Natural killer cell (primary cell): ENCODE results near the gene RNU7-1. TPM values are rescaled to one million over a fixed set of nuclear protein-coding genes. Genes with fewer than 3 reads are reported as not detected.

Experiments used
- ATAC-seq, 3 donors: fragments of 150-1000 bp in 2 of 3; fragments of 200-7000 bp in 1 of 3; cut with Tn5 transposase; 1 replicate in 1 of 3; 2 replicates in 2 of 3; pipeline ENCODE4 v1.10.0; 2021; ENCODE audit warnings: mild to moderate bottlenecking in 2 of 3, moderate library complexity in 2 of 3
- DNase-seq, 2 donors: peaks; one replicate each; pipeline versions ENCODE4 v3.0.0 to v3.0.0-alpha.2; 2013 to 2021; ENCODE audit warnings: mixed read lengths in 1 of 2
- H3K27ac ChIP-seq: one replicate; pipeline ENCODE4 v1.5.1; 2013; ENCODE audit warnings: mild to moderate bottlenecking, low read length
- H3K27me3 ChIP-seq: one replicate; pipeline ENCODE4 v1.6.1; 2013; ENCODE audit warnings: low read length; ENCODE audit not compliant: control insufficient read depth, insufficient read depth
- H3K36me3 ChIP-seq: one replicate; pipeline ENCODE4 v1.6.1; 2013; ENCODE audit warnings: low read length; ENCODE audit not compliant: control insufficient read depth, insufficient read depth
- H3K4me1 ChIP-seq: one replicate; pipeline ENCODE4 v1.6.1; 2013; ENCODE audit warnings: low read length; ENCODE audit not compliant: control insufficient read depth, insufficient read depth
- H3K4me3 ChIP-seq: one replicate; pipeline ENCODE4 v1.5.1; 2013; ENCODE audit warnings: low read length
- H3K9me3 ChIP-seq: one replicate; pipeline ENCODE4 v1.6.1; 2013; ENCODE audit warnings: low read length; ENCODE audit not compliant: control insufficient read depth, insufficient read depth
- H3K27ac Mint-ChIP-seq, 2 donors: one replicate each; pipeline ENCODE4 v1.8.0; 2022; ENCODE audit warnings: mild to moderate bottlenecking in 2 of 2, mixed read lengths in 2 of 2, moderate library complexity in 1 of 2
- H3K27me3 Mint-ChIP-seq, 2 donors: one replicate each; pipeline ENCODE4 v1.8.0; 2022; ENCODE audit warnings: low read depth in 2 of 2, mixed read lengths in 2 of 2
- H3K36me3 Mint-ChIP-seq: one replicate; pipeline ENCODE4 v1.8.0; 2022; ENCODE audit warnings: mixed read lengths
- H3K4me1 Mint-ChIP-seq, 2 donors: one replicate each; pipeline ENCODE4 v1.8.0; 2022; ENCODE audit warnings: mixed read lengths in 2 of 2
- H3K4me3 Mint-ChIP-seq: one replicate; pipeline ENCODE4 v1.8.0; 2022; ENCODE audit warnings: mild to moderate bottlenecking, moderate library complexity, mixed read lengths
- H3K9me3 Mint-ChIP-seq, 2 donors: one replicate each; pipeline ENCODE4 v1.8.0; 2022; ENCODE audit warnings: mixed read lengths in 2 of 2
- WGBS: methylation state at CpG from one replicate; pipeline ENCODE4 v1.1.7; 2013; ENCODE audit warnings: missing lambda C conversion rate; ENCODE audit not compliant: insufficient coverage; 5-methylcytosine and 5-hydroxymethylcytosine counted together
- intact Hi-C: fragments of 100-400 bp; cut with micrococcal nuclease; formaldehyde crosslinking; loops from one replicate; pipeline ENCODE4 v1.14.2; 2022
- total RNA-seq, 4 donors: library from RNA; stranded (reverse); fragments of 120-200 nt in 1 of 4; gene quantifications; one replicate each; pipeline versions ENCODE4 v1.2.3 to v1.2.4, GENCODE V29; 2013 to 2022
- TF ChIP-seq, protein P1 (sequence below): fragments of 200-600 bp; IDR thresholded peaks from one replicate; pipeline ENCODE4 v1.8.0; 2022; ENCODE audit warnings: antibody characterized with exemption

RNU7-1 gene
- total RNA-seq, 3 donors from 2014 or later (not counting 1 experiment from before 2014, with no cell fraction given): not detected

DNA sequence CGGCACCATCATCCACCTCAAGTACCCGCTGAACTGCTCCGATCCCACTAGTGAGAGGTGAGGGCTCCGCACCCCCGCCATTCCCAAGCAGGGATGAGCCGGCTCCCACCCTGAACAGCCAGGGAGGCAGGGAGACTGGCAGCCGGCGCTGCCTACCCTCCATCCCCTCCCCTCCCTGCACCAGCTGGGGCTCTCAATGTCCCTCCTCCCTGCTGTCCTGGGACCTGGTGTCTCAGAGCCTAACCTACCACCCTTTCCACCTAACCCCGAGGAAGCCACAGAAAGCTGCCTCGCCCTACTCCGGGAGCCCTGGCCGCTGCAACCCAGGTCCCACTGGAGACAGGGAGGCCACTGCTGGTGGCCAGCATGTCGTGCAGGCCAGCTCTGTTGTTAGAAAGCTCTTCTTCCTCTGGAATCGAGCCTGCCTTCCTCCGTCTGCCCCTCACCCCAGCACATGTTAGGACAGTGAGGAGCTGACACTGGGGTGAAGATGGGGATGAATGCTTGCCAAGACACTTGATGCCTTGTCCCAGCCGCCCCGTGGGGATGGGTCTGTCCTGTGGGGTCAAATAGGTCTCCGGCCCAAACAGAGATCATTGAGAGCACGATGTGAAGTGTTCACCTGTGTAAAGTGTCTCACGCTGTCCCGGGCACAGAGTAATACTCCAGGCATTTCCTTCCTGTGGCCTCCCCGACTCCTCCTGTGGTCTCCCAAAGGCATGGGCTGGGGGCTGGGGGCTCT, 8.7 kb downstream of the RNU7-1 start:
- peaks cover 89% of the 10 kb centered on the region for H3K4me1 ChIP-seq
- peak overlapping the region; percentile 96 for H3K27ac ChIP-seq
- ATAC-seq (no peak), DNase-seq (peak in 1 of 2 donors; percentile 49)
- no peaks in the 10 kb centered on the region for H3K27me3 ChIP-seq
- intact Hi-C loops: loop anchor here (1.0 to 5.0 kb wide), 2 partner anchors 9 to 65 kb away; partner anchors contain the start of gene LPCAT3
- H3K4me3 Mint-ChIP-seq: peak overlapping the region; percentile 91
- 2% methylated on average over 22 of the region's 22 CpGs for WGBS
- TF ChIP-seq, protein P1, sequence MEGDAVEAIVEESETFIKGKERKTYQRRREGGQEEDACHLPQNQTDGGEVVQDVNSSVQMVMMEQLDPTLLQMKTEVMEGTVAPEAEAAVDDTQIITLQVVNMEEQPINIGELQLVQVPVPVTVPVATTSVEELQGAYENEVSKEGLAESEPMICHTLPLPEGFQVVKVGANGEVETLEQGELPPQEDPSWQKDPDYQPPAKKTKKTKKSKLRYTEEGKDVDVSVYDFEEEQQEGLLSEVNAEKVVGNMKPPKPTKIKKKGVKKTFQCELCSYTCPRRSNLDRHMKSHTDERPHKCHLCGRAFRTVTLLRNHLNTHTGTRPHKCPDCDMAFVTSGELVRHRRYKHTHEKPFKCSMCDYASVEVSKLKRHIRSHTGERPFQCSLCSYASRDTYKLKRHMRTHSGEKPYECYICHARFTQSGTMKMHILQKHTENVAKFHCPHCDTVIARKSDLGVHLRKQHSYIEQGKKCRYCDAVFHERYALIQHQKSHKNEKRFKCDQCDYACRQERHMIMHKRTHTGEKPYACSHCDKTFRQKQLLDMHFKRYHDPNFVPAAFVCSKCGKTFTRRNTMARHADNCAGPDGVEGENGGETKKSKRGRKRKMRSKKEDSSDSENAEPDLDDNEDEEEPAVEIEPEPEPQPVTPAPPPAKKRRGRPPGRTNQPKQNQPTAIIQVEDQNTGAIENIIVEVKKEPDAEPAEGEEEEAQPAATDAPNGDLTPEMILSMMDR: no peak
- no peaks in the 10 kb centered on the region for H3K9me3 ChIP-seq
- peak overlapping the region; percentile 93 for H3K4me3 ChIP-seq
- H3K27me3 Mint-ChIP-seq: no peaks in the 10 kb centered on the region
- H3K27ac Mint-ChIP-seq: peak overlapping the region; percentile 98 to 99
- no peaks in the 10 kb centered on the region for H3K9me3 Mint-ChIP-seq
- H3K36me3 Mint-ChIP-seq: no peaks in the 10 kb centered on the region
- H3K36me3 ChIP-seq: peaks cover 40% of the 10 kb centered on the region
- peaks cover 86 to 99% of the 10 kb centered on the region in 2 donors for H3K4me1 Mint-ChIP-seq

DNA sequence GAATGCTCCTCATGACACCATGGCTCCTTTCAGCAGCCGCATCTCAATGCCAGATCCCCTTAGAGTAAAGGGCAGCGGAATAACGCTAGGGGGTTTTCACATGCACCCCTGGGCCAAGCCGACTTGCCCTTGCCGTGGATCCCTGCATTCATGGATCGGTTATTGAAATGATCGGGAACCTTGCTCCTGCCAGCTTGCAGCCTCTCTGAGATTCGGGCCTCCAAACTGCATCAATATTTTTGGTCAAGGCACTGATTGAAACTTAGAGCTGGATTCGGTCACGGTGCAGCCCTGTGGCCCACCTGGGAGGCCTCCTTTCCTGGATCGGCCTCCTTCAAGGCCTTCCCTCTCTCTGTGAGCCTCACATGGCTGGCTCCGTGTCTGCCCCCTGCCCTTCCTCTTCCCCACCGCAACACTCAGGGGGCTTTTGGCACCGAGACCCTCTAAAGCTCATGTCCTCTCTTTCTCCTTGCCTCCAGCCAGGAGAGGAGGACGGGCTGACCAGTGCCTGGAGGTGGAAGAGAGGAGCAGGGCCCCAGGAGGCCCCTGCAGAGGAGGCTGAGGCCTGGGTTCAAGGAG, 9.3 kb downstream of the RNU7-1 start:
- Mint-ChIP-seq H3K4me3 (peak overlapping the region; percentile 91), H3K27me3 (no peaks in the 10 kb centered on the region), H3K36me3 (no peaks in the 10 kb centered on the region), H3K27ac (peak overlapping the region; percentile 98 to 99), H3K9me3 (no peaks in the 10 kb centered on the region), H3K4me1 (peaks cover 84 to 98% of the 10 kb centered on the region in 2 donors)
- Histone ChIP-seq H3K4me3 (peak overlapping the region; percentile 93), H3K27me3 (no peaks in the 10 kb centered on the region), H3K4me1 (peaks cover 89% of the 10 kb centered on the region), H3K9me3 (no peaks in the 10 kb centered on the region), H3K36me3 (peaks cover 47% of the 10 kb centered on the region), H3K27ac (peak overlapping the region; percentile 96)
- DNase-seq (no peak), ATAC-seq (no peak)
- TF ChIP-seq, protein P1: no peak
- 8% methylated on average over 15 of the region's 15 CpGs for WGBS
- intact Hi-C loops: loop anchor here (1.0 to 5.0 kb wide), 2 partner anchors 8 to 64 kb away; partner anchors contain the start of gene LPCAT3

DNA sequence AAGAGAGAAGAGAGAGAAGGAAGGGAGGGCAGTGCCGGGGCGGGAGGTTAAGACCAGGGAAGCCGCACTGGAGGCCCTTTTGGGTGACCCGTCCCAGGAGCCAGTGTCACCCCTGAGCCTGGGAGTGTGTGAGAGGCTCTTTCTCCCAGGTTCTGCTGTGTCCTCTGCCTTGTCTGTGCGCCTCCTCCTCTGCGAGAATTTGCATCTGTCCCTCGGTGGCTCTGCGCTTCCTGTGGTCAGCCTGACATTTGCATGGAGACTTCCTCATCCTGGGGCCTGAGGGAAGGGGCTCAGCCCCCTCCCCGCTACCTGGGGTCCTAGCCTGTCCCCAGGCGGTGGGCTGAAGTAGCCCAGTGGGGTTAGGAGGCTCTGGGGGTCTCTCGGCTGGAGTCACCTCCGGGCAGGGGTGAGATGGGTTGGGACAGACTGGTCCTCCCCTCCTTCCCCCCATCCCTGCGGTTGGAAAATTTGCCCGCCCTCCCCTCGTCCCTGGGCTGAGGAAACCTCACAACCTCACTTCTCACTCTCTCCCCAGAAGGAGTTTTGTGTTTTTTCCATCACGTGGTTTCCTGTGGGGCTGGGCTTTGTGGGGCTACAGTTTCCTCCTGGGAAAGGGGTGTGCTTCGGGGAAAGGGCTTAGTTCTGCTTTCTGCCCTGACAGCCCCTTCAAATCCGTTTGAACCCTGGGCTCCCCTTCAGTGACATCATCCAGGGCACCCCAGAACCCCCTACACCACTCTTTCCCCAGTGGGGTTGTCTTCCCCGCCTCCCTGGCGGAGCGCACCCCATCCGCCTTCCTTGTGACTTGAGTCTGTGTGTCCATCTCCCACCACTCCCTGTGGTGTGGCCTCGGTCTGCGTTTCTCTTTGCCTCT, 10.1 kb downstream of the RNU7-1 start:
- Histone ChIP-seq H3K36me3 (peaks cover 54% of the 10 kb centered on the region), H3K27me3 (no peaks in the 10 kb centered on the region), H3K4me3 (peak overlapping the region; percentile 93), H3K4me1 (peaks cover 90% of the 10 kb centered on the region), H3K27ac (peak overlapping the region; percentile 96), H3K9me3 (no peaks in the 10 kb centered on the region)
- Mint-ChIP-seq H3K4me1 (peaks cover 84 to 98% of the 10 kb centered on the region in 2 donors), H3K4me3 (peak overlapping the region; percentile 91), H3K27ac (peak overlapping the region; percentile 98 to 99), H3K27me3 (no peaks in the 10 kb centered on the region), H3K9me3 (no peaks in the 10 kb centered on the region), H3K36me3 (no peaks in the 10 kb centered on the region)
- intact Hi-C loops: loop anchor here (5.0 kb wide), 1 partner anchor 64 kb away; the partner anchor contains the start of gene LPCAT3
- peak; percentile 70 to 89 for DNase-seq
- under 1% methylated on average over 18 of the region's 24 CpGs for WGBS
- ATAC-seq: peak; percentile 19 to 54 (median 25)
- TF ChIP-seq, protein P1: no peak
